CD4-positive, CD25-positive, alpha-beta regulatory T cell (primary cell): ENCODE data around the gene NDUFA13. TPM values are rescaled to one million over a fixed set of nuclear protein-coding genes. Genes with fewer than 3 reads are reported as not detected.

Experiments used
- ATAC-seq, 2 donors: fragments of 150-1000 bp; cut with Tn5 transposase; one replicate each; pipeline ENCODE4 v1.10.0; 2021; ENCODE audit warnings: low read depth in 2 of 2, moderate number of reproducible peaks in 2 of 2, moderate library complexity in 1 of 2
- DNase-seq, 3 donors: peaks; one replicate each; pipeline versions ENCODE4 v3.0.0 to v3.0.0-alpha.2; 2012 to 2022; ENCODE audit warnings: mixed read lengths in 1 of 3
- H3K27ac ChIP-seq: one replicate; pipeline ENCODE4 v1.7.0; 2013; ENCODE audit warnings: mild to moderate bottlenecking, low read length; ENCODE audit not compliant: insufficient read depth, poor library complexity, severe bottlenecking
- H3K27me3 ChIP-seq: one replicate; pipeline ENCODE4 v1.7.0; 2013; ENCODE audit warnings: low read length; ENCODE audit not compliant: control insufficient read depth, insufficient read depth
- H3K36me3 ChIP-seq: one replicate; pipeline ENCODE4 v1.7.0; 2013; ENCODE audit warnings: mild to moderate bottlenecking, low read length, moderate library complexity; ENCODE audit not compliant: control insufficient read depth, insufficient read depth
- H3K4me1 ChIP-seq: 2 replicates; pipeline ENCODE4 v1.7.0; 2013; ENCODE audit warnings: mild to moderate bottlenecking, low read length; ENCODE audit not compliant: insufficient read depth, control insufficient read depth, poor library complexity, severe bottlenecking
- H3K4me3 ChIP-seq: one replicate; pipeline ENCODE4 v1.7.0; 2013; ENCODE audit warnings: low read depth, mild to moderate bottlenecking, low read length, moderate library complexity
- H3K9me3 ChIP-seq, 2 experiments: 1 replicate in 1 of 2; 2 replicates in 1 of 2; pipeline ENCODE4 v1.7.0; 2013; ENCODE audit warnings: low read length in 2 of 2, mild to moderate bottlenecking in 1 of 2, moderate library complexity in 1 of 2; ENCODE audit not compliant: control insufficient read depth in 2 of 2
- H3K27ac Mint-ChIP-seq, 3 donors: one replicate each; pipeline ENCODE4 v1.8.0; 2020 to 2022; ENCODE audit warnings: mild to moderate bottlenecking in 3 of 3, mixed read lengths in 3 of 3, moderate library complexity in 2 of 3
- H3K27me3 Mint-ChIP-seq: one replicate; pipeline ENCODE4 v1.8.0; 2022; ENCODE audit warnings: mild to moderate bottlenecking, mixed read lengths
- H3K36me3 Mint-ChIP-seq: one replicate; pipeline ENCODE4 v1.8.0; 2020; ENCODE audit warnings: mixed read lengths
- H3K4me1 Mint-ChIP-seq, 4 donors: one replicate each; pipeline ENCODE4 v1.8.0; 2020 to 2022; ENCODE audit warnings: mixed read lengths in 4 of 4, mild to moderate bottlenecking in 1 of 4
- H3K4me3 Mint-ChIP-seq, 4 donors: one replicate each; pipeline ENCODE4 v1.8.0; 2020 to 2022; ENCODE audit warnings: mild to moderate bottlenecking in 4 of 4, mixed read lengths in 4 of 4, moderate library complexity in 3 of 4
- H3K9me3 Mint-ChIP-seq, 7 donors: one replicate each; pipeline ENCODE4 v1.8.0; 2020 to 2022; ENCODE audit warnings: mixed read lengths in 7 of 7, mild to moderate bottlenecking in 3 of 7, moderate library complexity in 2 of 7
- polyA plus RNA-seq, 4 donors: library from polyadenylated mRNA; unstranded; fragments of 300-500 nt; fragmentation: Illumina TruSeq; gene quantifications; one replicate each; pipeline ENCODE4 v1.2.3, GENCODE V29; 2021
- total RNA-seq: library from RNA; stranded (reverse); gene quantifications from one replicate; pipeline ENCODE4 v1.2.3, GENCODE V29; 2022

Gene NDUFA13
- total and polyA plus RNA-seq, 5 donors from 2014 or later: 196 to 453 (median 365) TPM

DNA sequence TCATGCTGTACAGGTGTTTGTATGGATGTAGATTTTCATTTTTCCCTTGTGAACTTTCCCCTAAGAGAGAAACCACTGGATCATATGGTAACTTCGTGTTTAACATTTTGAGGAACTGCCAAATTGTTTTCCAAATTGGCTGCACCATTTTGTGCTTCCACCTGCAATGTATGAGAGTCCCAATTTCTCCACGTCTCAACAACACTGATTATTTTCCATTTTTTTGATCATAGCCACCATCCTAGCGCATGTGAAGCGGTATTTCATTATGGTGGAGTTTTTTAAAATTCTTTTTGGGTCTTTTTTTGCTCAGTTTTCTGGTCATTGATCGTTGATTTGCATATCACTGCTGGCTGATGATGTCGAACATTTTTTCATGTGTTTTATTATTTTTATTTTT is 5.0 kb downstream of the NDUFA13 start:
- no peaks in the 10 kb centered on the region for H3K27me3 Mint-ChIP-seq
- H3K36me3 Mint-ChIP-seq: peaks cover 24% of the 10 kb centered on the region
- Histone ChIP-seq H3K4me1 (peaks cover 19% of the 10 kb centered on the region), H3K9me3 (no peaks in the 10 kb centered on the region), H3K27me3 (no peaks in the 10 kb centered on the region), H3K4me3 (no peak overlapping the region), H3K27ac (no peak overlapping the region), H3K36me3 (peaks cover 18% of the 10 kb centered on the region)
- H3K9me3 Mint-ChIP-seq: no peaks in the 10 kb centered on the region
- H3K4me3 Mint-ChIP-seq: peak overlapping the region in 1 of 4 donors; percentile 61
- no peak for ATAC-seq
- H3K4me1 Mint-ChIP-seq: peaks cover 0 to 56% (median 27%) of the 10 kb centered on the region in 4 donors
- DNase-seq: no peak
- H3K27ac Mint-ChIP-seq: peak overlapping the region in 1 of 3 donors; percentile 38

DNA sequence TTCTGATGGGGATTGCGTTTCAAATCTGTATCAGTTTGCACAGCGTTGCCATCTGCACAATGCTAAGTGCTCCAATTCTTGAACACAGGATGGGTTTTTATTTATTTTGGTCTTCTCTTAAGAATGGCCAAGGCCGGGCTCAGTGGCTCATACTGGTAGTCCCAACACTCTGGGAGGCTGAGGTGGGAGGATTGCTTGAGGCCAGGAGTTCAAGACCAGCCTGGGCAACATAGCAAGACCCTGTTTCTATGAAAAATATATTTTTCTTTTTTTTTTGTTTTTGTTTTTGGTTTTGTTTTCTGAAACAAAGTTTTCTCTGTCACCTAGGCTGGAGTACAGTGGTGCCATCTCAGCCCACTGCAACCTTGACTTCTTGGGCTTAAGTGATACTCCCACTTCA is 7.2 kb downstream of the NDUFA13 start:
- H3K9me3 Mint-ChIP-seq: no peaks in the 10 kb centered on the region
- H3K27me3 Mint-ChIP-seq: no peaks in the 10 kb centered on the region
- no peaks in the 10 kb centered on the region for H3K27me3 ChIP-seq
- H3K36me3 ChIP-seq: peaks cover 29% of the 10 kb centered on the region
- H3K4me3 ChIP-seq: no peak overlapping the region
- no peak overlapping the region for H3K27ac ChIP-seq
- H3K4me1 Mint-ChIP-seq: peaks cover 0 to 39% (median 17%) of the 10 kb centered on the region in 4 donors
- no peaks in the 10 kb centered on the region for H3K9me3 ChIP-seq
- DNase-seq (no peak), ATAC-seq (no peak)
- H3K36me3 Mint-ChIP-seq: peaks cover 24% of the 10 kb centered on the region
- H3K4me1 ChIP-seq: peaks cover 2% of the 10 kb centered on the region
- peak overlapping the region in 1 of 3 donors; percentile 71 for H3K27ac Mint-ChIP-seq
- H3K4me3 Mint-ChIP-seq: peak overlapping the region in 1 of 4 donors; percentile 52

DNA sequence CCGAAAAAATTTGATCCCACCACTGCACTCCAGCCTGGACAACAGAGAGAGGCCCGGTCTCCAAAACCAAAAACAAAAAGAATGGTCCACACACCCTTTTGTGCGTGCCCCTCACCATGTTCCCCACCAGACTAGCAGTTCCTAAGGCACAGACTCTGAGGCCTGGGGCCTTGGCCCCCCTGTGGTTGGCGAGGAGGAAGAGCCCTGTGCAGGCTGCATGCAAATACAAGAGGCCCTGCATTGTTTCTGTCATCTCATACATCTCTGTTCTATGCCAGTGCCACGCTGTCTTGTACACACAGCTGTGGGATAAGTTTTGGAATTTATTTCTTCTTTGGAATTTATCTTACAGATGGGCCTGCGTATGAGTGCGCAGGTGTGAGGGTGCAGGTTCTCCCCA is 8.0 kb downstream of the NDUFA13 start:
- H3K27me3 Mint-ChIP-seq: no peaks in the 10 kb centered on the region
- Histone ChIP-seq H3K4me1 (peaks cover 2% of the 10 kb centered on the region), H3K9me3 (no peaks in the 10 kb centered on the region), H3K4me3 (no peak overlapping the region), H3K27ac (no peak overlapping the region), H3K27me3 (no peaks in the 10 kb centered on the region), H3K36me3 (peaks cover 31% of the 10 kb centered on the region)
- peaks cover 23% of the 10 kb centered on the region for H3K36me3 Mint-ChIP-seq
- DNase-seq: no peak
- H3K9me3 Mint-ChIP-seq: no peaks in the 10 kb centered on the region
- ATAC-seq: no peak
- peak overlapping the region in 2 of 3 donors; percentile 25 to 43 for H3K27ac Mint-ChIP-seq
- H3K4me3 Mint-ChIP-seq: no peak overlapping the region
- peaks cover 0 to 33% (median 16%) of the 10 kb centered on the region in 4 donors for H3K4me1 Mint-ChIP-seq

DNA sequence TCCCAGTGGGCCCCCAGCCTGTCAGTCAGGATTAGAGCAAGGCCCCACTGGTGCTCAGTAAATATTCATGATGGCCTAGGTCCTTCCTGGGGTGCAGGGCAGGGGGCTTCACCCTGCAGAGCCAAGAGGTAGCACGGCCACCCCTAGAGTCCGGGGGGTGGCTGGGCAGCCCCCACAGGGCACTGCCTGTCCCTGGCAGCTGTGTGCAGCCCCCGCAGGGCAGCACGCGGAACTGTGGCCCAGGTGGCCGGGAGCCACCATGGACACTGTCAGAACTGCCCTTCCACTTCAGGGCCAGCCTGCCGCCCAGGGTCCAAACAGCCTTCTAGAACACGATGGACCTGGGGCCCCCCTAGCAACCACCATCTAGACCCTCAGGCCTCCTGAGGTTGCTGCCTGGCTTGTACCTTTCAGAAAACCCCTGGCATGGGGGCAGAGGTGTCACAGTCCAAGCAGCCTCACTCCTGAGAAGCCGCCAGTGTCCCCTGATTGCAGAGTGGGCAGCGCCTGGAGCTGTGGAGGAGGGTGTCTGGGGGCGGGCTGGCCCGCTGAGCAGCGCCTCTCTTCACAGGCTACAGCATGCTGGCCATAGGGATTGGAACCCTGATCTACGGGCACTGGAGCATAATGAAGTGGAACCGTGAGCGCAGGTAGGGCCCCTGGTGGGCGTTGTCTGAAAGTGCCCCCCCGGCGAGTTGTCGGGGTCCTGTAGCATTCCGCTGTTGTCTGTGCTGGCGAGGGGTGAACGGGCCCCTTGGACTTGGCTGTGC is 9.8 kb downstream of the NDUFA13 start:
- H3K27ac ChIP-seq: no peak overlapping the region
- peaks cover 0 to 17% (median 7%) of the 10 kb centered on the region in 4 donors for H3K4me1 Mint-ChIP-seq
- no peak overlapping the region for H3K4me3 ChIP-seq
- H3K27ac Mint-ChIP-seq: peak overlapping the region in 1 of 3 donors; percentile 52
- H3K36me3 ChIP-seq: peaks cover 22% of the 10 kb centered on the region
- H3K9me3 ChIP-seq: no peaks in the 10 kb centered on the region
- H3K4me1 ChIP-seq: no peaks in the 10 kb centered on the region
- H3K27me3 Mint-ChIP-seq: no peaks in the 10 kb centered on the region
- no peak for DNase-seq
- H3K4me3 Mint-ChIP-seq: no peak overlapping the region
- no peaks in the 10 kb centered on the region for H3K9me3 Mint-ChIP-seq
- ATAC-seq: no peak
- H3K36me3 Mint-ChIP-seq: peaks cover 11% of the 10 kb centered on the region
- no peaks in the 10 kb centered on the region for H3K27me3 ChIP-seq

DNA sequence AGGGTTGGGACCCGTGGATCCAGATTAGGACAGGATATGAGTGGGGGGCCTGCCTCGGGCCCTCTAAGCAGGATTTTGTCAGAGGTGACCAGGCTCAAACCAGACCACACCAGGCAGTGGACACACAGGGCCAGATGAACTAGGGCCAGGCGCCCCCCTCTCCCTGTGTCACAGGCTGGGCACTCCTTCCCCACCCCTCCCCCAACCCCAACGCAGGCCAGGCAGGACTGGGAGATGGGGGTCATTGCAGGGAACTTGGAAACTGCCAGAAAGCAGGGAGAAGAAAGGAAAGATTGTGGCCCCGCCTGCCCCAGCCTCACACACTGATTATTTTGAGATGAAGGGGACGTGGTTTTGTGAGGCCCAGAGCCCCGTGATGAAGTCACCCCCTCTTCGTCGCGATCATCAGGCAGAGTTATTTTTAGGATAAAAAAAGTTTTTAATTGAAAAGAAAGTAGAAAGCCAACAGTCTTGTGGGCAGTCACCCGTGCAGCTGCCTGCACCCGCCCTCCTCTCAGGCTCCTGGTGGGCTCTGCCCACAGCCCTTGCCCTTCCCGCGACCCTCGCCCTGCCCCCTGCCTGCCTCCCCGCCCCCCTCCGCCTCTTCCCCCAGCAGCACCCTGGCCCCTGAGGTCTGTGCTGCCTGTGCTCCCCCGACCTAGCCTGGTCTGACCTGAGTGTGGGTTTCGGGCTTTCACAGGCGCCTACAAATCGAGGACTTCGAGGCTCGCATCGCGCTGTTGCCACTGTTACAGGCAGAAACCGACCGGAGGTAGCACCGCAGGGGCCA is 10.8 kb downstream of the NDUFA13 start:
- ATAC-seq: no peak

DNA sequence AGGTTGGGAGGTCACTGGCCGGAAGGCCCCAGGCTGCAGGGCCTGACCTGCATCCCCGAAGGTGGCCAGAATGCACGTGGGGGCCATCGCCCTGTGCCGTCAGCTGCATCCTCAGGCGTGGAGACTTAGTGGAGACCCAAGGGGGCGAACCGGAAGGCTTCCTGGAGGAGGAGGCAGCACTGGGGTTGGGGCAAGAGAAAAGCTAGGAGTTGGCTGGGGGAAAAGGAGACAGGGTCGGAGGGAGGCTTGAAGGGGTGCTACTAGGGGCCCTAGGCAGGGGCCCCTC is 11.3 kb downstream of the NDUFA13 start:
- Histone ChIP-seq H3K36me3 (peaks cover 20% of the 10 kb centered on the region), H3K4me3 (no peak overlapping the region), H3K27me3 (no peaks in the 10 kb centered on the region), H3K27ac (no peak overlapping the region), H3K9me3 (no peaks in the 10 kb centered on the region), H3K4me1 (peaks cover 4% of the 10 kb centered on the region)
- H3K27ac Mint-ChIP-seq: no peak overlapping the region
- no peaks in the 10 kb centered on the region for H3K27me3 Mint-ChIP-seq
- DNase-seq (no peak), ATAC-seq (no peak)
- H3K36me3 Mint-ChIP-seq: peaks cover 7% of the 10 kb centered on the region
- H3K4me3 Mint-ChIP-seq: no peak overlapping the region
- H3K9me3 Mint-ChIP-seq: no peaks in the 10 kb centered on the region
- peaks cover 0 to 20% (median 6%) of the 10 kb centered on the region in 4 donors for H3K4me1 Mint-ChIP-seq

More for the DNA sequence above, 10.8 kb downstream of the NDUFA13 start:
- H3K27ac Mint-ChIP-seq: no peak overlapping the region
- Histone ChIP-seq H3K27ac (no peak overlapping the region), H3K4me1 (no peaks in the 10 kb centered on the region), H3K9me3 (no peaks in the 10 kb centered on the region), H3K4me3 (no peak overlapping the region), H3K36me3 (peaks cover 20% of the 10 kb centered on the region), H3K27me3 (no peaks in the 10 kb centered on the region)
- peaks cover 7% of the 10 kb centered on the region for H3K36me3 Mint-ChIP-seq
- no peak for DNase-seq
- no peak overlapping the region for H3K4me3 Mint-ChIP-seq
- no peaks in the 10 kb centered on the region for H3K9me3 Mint-ChIP-seq
- peaks cover 0 to 16% (median 5%) of the 10 kb centered on the region in 4 donors for H3K4me1 Mint-ChIP-seq
- H3K27me3 Mint-ChIP-seq: no peaks in the 10 kb centered on the region

DNA sequence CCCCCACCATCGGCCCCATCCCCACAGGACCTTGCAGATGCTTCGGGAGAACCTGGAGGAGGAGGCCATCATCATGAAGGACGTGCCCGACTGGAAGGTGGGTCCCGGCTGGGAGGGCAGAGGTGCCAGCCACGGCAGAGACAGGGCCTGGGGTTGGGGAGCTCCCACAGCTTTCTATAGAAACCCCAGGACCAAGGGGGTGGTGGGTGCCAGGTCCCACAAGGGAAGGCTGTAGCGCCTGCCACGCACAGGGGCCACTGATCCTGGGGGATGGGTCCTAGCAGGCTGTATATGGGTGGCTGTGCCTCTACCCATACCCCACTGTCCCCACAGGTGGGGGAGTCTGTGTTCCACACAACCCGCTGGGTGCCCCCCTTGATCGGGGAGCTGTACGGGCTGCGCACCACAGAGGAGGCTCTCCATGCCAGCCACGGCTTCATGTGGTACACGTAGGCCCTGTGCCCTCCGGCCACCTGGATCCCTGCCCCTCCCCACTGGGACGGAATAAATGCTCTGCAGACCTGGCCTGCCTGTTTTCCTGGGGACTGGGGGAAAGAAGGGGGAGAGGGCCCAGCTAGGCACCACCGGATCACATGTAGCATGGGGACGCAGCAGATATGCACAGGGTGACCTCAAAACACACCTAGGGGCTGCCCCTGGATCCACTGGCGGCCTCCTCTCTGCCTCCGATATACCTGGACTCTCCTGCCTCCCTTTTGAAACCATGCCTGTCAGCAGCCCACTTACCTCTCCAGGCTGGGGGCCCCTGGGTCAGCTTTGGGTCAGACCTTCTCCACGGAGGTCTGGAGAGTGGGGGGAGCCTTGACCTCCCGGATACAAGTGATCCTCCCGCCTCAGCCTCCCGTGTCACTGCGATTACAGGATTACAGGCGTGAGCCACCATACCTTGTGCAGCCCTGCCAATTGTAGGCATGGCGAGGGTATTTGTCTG is 11.9 kb downstream of the NDUFA13 start:
- Histone ChIP-seq H3K9me3 (no peaks in the 10 kb centered on the region), H3K27me3 (no peaks in the 10 kb centered on the region), H3K27ac (no peak overlapping the region), H3K4me3 (no peak overlapping the region), H3K36me3 (peaks cover 20% of the 10 kb centered on the region), H3K4me1 (peaks cover 8% of the 10 kb centered on the region)
- Mint-ChIP-seq H3K27ac (no peak overlapping the region), H3K36me3 (peaks cover 4% of the 10 kb centered on the region), H3K27me3 (no peaks in the 10 kb centered on the region), H3K9me3 (no peaks in the 10 kb centered on the region), H3K4me1 (peaks cover 0 to 18% (median 3%) of the 10 kb centered on the region in 4 donors), H3K4me3 (no peak overlapping the region)
- DNase-seq: no peak
- no peak for ATAC-seq
